HCT116 (cell line): Measurements from ENCODE around the gene GNPDA1. TPM values are rescaled to one million over a fixed set of nuclear protein-coding genes. Genes with fewer than 3 reads are reported as not detected.
A peak's percentile ranks its signal among the peaks of the same experiment; 100 is the strongest.

ENCODE experiments used
- ATAC-seq: fragments of 200-7000 bp; cut with Tn5 transposase; 2 replicates; pipeline ENCODE4 v1.9.1; 2020; ENCODE audit warnings: mild to moderate bottlenecking, moderate library complexity
- BruUV-seq: library from RNA; stranded (reverse); fragments of 400-500 nt; replicated peaks from 2 replicates; lab custom pipeline; 2021; lab: Mats Ljungman, UMichigan
- CTCF ChIA-PET: fragments of 300-600 bp; sonication (Branson Sonifier 250); formaldehyde crosslinking; loops from one replicate; lab custom pipeline; 2021; ENCODE audit warnings: antibody characterized with exemption; lab: Charles Lee
- POLR2A ChIA-PET: fragments of 300-600, 350-600 bp; sonication (Branson Sonifier 250); formaldehyde crosslinking; loops from one replicate; lab custom pipeline; 2021; ENCODE audit warnings: antibody characterized with exemption; lab: Charles Lee
- RAD21 ChIA-PET, 2 experiments: fragments of 300-600 bp; sonication (Branson Sonifier 250); formaldehyde crosslinking; loops; one replicate each; lab custom pipeline; 2023; ENCODE audit warnings: low total read pairs in 2 of 2; ENCODE audit not compliant: uncharacterized antibody in 2 of 2, unreplicated experiment in 2 of 2, low non-redundant PET in 1 of 2; lab: Charles Lee
- DNase-seq: peaks from one replicate; pipeline ENCODE4 v3.0.0-alpha.2; 2010; ENCODE audit warnings: low read depth, low spot score
- H2AFZ ChIP-seq: fragments of 200-600 bp; shearing (Covaris generic), sonication (generic); 2 replicates; pipeline ENCODE4 v1.6.1; 2017; ENCODE audit warnings: low read depth, mixed run types, mixed read lengths, antibody characterized with exemption, low read length; ENCODE audit not compliant: poor library complexity, severe bottlenecking
- H3K27ac ChIP-seq: 2 replicates; pipeline ENCODE4 v1.5.1; 2012; ENCODE audit warnings: low read depth, low read length
- H3K27me3 ChIP-seq: fragments of 200-600 bp; sonication (generic); 2 replicates; pipeline ENCODE4 v1.6.1; 2016; ENCODE audit warnings: mixed run types, low read length, mixed read lengths; ENCODE audit not compliant: insufficient read depth
- H3K36me3 ChIP-seq, 2 experiments: fragments of 200-500 bp in 1 of 2; fragments of 200-600 bp in 1 of 2; sonication (Bioruptor generic) in 1 of 2; sonication (generic) in 1 of 2; 2 replicates each; pipeline versions ENCODE4 v1.5.1 to v1.6.1; 2014 to 2016; ENCODE audit warnings: low read length in 2 of 2, inconsistent platforms in 1 of 2, mixed read lengths in 1 of 2, mixed run types in 1 of 2; ENCODE audit not compliant: insufficient read depth in 2 of 2, control insufficient read depth in 1 of 2
- H3K4me1 ChIP-seq, 2 experiments: fragments of 200-600 bp in 1 of 2; sonication (generic) in 1 of 2; 2 replicates each; pipeline versions ENCODE4 v1.5.1 to v1.6.1; 2012 to 2017; ENCODE audit warnings: low read length in 2 of 2, inconsistent platforms in 1 of 2, mild to moderate bottlenecking in 1 of 2, mixed read lengths in 1 of 2, mixed run types in 1 of 2, moderate library complexity in 1 of 2; ENCODE audit not compliant: insufficient read depth in 2 of 2, control insufficient read depth in 1 of 2
- H3K4me2 ChIP-seq: fragments of 200-600 bp; sonication (generic); 2 replicates; pipeline ENCODE4 v1.6.1; 2017; ENCODE audit warnings: mixed run types, low read length, mixed read lengths
- H3K4me3 ChIP-seq, 2 experiments: fragments of 200-600 bp in 1 of 2; sonication (generic) in 1 of 2; replicated peaks in 1 of 2; 2 replicates each; pipeline ENCODE4 v1.5.1; 2011 to 2016; ENCODE audit warnings: low read length in 2 of 2, control low read depth in 1 of 2, low read depth in 1 of 2, mild to moderate bottlenecking in 1 of 2, mixed read lengths in 1 of 2, mixed run types in 1 of 2
- H3K79me2 ChIP-seq: fragments of 200-600 bp; sonication (generic); 2 replicates; pipeline ENCODE4 v1.6.1; 2017; ENCODE audit warnings: mild to moderate bottlenecking, mixed run types, low read length, moderate library complexity, mixed read lengths; ENCODE audit not compliant: insufficient read depth
- H3K9ac ChIP-seq: fragments of 200-600 bp; sonication (generic); 2 replicates; pipeline ENCODE4 v1.6.1; 2016; ENCODE audit warnings: low read length, mixed read lengths
- H3K9me2 ChIP-seq: fragments of 200-600 bp; sonication (generic), shearing (Covaris generic); 2 replicates; pipeline ENCODE4 v1.6.1; 2017; ENCODE audit warnings: mixed run types, mild to moderate bottlenecking, moderate library complexity; ENCODE audit not compliant: insufficient read depth
- H3K9me3 ChIP-seq, 2 experiments: fragments of 200-500 bp in 1 of 2; fragments of 200-600 bp in 1 of 2; sonication (Bioruptor generic) in 1 of 2; sonication (generic) in 1 of 2; 2 replicates each; pipeline ENCODE4 v1.6.1; 2014 to 2017; ENCODE audit warnings: low read length in 2 of 2, mixed read lengths in 2 of 2, inconsistent platforms in 1 of 2, low read depth in 1 of 2, mild to moderate bottlenecking in 1 of 2, mixed run types in 1 of 2, moderate library complexity in 1 of 2; ENCODE audit not compliant: control insufficient read depth in 1 of 2, insufficient read depth in 1 of 2
- H4K20me1 ChIP-seq: fragments of 200-600 bp; sonication (generic), shearing (Covaris generic); 2 replicates; pipeline ENCODE4 v1.6.1; 2017; ENCODE audit warnings: mixed run types, mild to moderate bottlenecking, moderate library complexity; ENCODE audit not compliant: insufficient read depth
- CBX3 ChIP-seq: IDR thresholded peaks from 2 replicates; pipeline ENCODE4 v1.6.1; 2012; ENCODE audit warnings: low read depth
- CEBPB ChIP-seq: IDR thresholded peaks from 2 replicates; pipeline ENCODE4 v1.6.1; 2012; ENCODE audit warnings: low read depth
- ELF1 ChIP-seq: IDR thresholded peaks from 2 replicates; pipeline ENCODE4 v1.6.1; 2012; ENCODE audit warnings: low read depth, borderline replicate concordance
- EZH2phosphoT487 ChIP-seq: fragments of 200-600 bp; IDR thresholded peaks from 2 replicates; pipeline ENCODE4 v1.6.1; 2018; ENCODE audit warnings: antibody characterized with exemption, borderline replicate concordance
- FOSL1 ChIP-seq: IDR thresholded peaks from 2 replicates; pipeline ENCODE4 v1.6.1; 2012; ENCODE audit warnings: low read depth
- JUND ChIP-seq: IDR thresholded peaks from 2 replicates; pipeline ENCODE4 v1.6.1; 2012
- POLR2A ChIP-seq: IDR thresholded peaks from 2 replicates; pipeline ENCODE4 v1.7.0; 2011; ENCODE audit warnings: borderline replicate concordance; ENCODE audit not compliant: insufficient read depth, insufficient read length; ENCODE audit errors: extremely low read depth
- RAD21 ChIP-seq: IDR thresholded peaks from 2 replicates; pipeline ENCODE4 v1.6.1; 2012; ENCODE audit warnings: low read depth, mild to moderate bottlenecking
- SIN3A ChIP-seq: IDR thresholded peaks from 2 replicates; pipeline ENCODE4 v1.6.1; 2012; ENCODE audit warnings: low read depth
- TCF7L2 ChIP-seq: IDR thresholded peaks from 2 replicates; pipeline ENCODE4 v1.7.0; 2011; ENCODE audit warnings: borderline replicate concordance, inconsistent platforms; ENCODE audit not compliant: insufficient read depth, insufficient read length; ENCODE audit errors: extremely low read depth
- ZFX ChIP-seq: fragments of 450-650 bp; IDR thresholded peaks from 2 replicates; pipeline ENCODE4 v1.6.1; 2017
- ZNF274 ChIP-seq: fragments of 200-500 bp; sonication (Bioruptor generic); IDR thresholded peaks from 2 replicates; pipeline ENCODE4 v1.6.1; 2014; ENCODE audit warnings: mild to moderate bottlenecking, low read depth, low read length, inconsistent platforms
- intact Hi-C: fragments of 100-400 bp; cut with micrococcal nuclease; formaldehyde crosslinking; loops from 2 replicates; pipeline ENCODE4 v1.10.0; 2022
- total RNA-seq: library from RNA; stranded (reverse); gene quantifications from one replicate; pipeline ENCODE4 v1.2.1, GENCODE V29; 2021; ENCODE audit not compliant: unreplicated experiment
- TF ChIP-seq, protein P1 (sequence below): IDR thresholded peaks from 2 replicates; pipeline ENCODE4 v1.6.1; 2011; ENCODE audit warnings: mild to moderate bottlenecking, low read length, moderate library complexity; ENCODE audit not compliant: insufficient replicate concordance; ENCODE audit errors: extremely low read depth
- TF ChIP-seq, protein P2 (sequence below): IDR thresholded peaks from 2 replicates; pipeline ENCODE4 v1.6.1; 2012
- TF ChIP-seq, protein P3 (sequence below): IDR thresholded peaks from 2 replicates; pipeline ENCODE4 v1.6.1; 2012; ENCODE audit warnings: low read depth
- TF ChIP-seq, protein P4 (sequence below), 3 experiments: fragments of 200-600 bp in 1 of 3; sonication (generic) in 1 of 3; IDR thresholded peaks in 2 of 3; conservative IDR thresholded peaks in 1 of 3; 2 replicates each; pipeline ENCODE4 v1.5.1; 2012 to 2017; ENCODE audit warnings: low read depth in 2 of 3, low read length in 2 of 3, antibody characterized with exemption in 1 of 3, borderline replicate concordance in 1 of 3, control low read depth in 1 of 3, mild to moderate bottlenecking in 1 of 3, mixed read lengths in 1 of 3, mixed run types in 1 of 3, moderate library complexity in 1 of 3; ENCODE audit not compliant: insufficient read depth in 1 of 3

The GNPDA1 gene
- total RNA-seq, 1 experiment from 2014 or later, result 45.6 TPM

DNA sequence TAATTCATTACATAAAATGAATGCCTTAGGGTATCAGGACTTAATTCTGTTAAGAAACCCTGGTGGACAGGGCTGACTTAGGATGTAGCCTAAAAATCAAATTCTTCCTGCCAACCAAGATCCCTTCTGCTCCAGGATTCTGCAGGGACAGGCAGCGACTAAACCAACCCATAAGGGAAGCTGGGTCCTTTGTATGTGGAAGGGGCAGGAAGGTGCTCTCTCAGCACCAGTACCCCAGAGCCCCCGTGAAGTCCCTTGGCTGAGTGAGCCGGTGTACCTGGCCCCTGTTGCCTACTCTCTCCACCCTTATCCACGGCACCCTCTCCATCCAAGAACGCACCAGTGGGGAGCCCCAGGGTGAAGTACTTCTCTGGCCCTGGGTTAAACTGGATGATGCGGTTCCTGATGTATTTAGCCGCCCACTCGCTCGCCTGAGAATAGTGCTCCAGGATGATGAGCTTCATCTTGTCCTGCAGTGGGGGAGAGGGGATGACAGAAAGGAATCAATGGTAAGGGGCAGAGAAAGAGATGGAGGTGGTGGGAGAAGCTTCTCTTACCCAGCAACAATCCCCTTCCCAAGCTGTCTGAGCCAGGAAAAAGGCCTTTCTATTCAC, 1.1 kb downstream of the GNPDA1 start:
- no peak overlapping the region for H3K27ac ChIP-seq
- TF ChIP-seq, protein P1, sequence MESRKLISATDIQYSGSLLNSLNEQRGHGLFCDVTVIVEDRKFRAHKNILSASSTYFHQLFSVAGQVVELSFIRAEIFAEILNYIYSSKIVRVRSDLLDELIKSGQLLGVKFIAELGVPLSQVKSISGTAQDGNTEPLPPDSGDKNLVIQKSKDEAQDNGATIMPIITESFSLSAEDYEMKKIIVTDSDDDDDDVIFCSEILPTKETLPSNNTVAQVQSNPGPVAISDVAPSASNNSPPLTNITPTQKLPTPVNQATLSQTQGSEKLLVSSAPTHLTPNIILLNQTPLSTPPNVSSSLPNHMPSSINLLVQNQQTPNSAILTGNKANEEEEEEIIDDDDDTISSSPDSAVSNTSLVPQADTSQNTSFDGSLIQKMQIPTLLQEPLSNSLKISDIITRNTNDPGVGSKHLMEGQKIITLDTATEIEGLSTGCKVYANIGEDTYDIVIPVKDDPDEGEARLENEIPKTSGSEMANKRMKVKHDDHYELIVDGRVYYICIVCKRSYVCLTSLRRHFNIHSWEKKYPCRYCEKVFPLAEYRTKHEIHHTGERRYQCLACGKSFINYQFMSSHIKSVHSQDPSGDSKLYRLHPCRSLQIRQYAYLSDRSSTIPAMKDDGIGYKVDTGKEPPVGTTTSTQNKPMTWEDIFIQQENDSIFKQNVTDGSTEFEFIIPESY, result no peak
- TF ChIP-seq FOSL1 (no peak), RAD21 (no peak), ZFX (no peak), CBX3 (no peak), SIN3A (no peak), ELF1 (no peak), TCF7L2 (no peak), CEBPB (no peak), POLR2A (no peak), ZNF274 (no peak), JUND (no peak), EZH2phosphoT487 (no peak)
- TF ChIP-seq, protein P2, sequence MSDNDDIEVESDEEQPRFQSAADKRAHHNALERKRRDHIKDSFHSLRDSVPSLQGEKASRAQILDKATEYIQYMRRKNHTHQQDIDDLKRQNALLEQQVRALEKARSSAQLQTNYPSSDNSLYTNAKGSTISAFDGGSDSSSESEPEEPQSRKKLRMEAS, result no peak
- TF ChIP-seq, protein P3, sequence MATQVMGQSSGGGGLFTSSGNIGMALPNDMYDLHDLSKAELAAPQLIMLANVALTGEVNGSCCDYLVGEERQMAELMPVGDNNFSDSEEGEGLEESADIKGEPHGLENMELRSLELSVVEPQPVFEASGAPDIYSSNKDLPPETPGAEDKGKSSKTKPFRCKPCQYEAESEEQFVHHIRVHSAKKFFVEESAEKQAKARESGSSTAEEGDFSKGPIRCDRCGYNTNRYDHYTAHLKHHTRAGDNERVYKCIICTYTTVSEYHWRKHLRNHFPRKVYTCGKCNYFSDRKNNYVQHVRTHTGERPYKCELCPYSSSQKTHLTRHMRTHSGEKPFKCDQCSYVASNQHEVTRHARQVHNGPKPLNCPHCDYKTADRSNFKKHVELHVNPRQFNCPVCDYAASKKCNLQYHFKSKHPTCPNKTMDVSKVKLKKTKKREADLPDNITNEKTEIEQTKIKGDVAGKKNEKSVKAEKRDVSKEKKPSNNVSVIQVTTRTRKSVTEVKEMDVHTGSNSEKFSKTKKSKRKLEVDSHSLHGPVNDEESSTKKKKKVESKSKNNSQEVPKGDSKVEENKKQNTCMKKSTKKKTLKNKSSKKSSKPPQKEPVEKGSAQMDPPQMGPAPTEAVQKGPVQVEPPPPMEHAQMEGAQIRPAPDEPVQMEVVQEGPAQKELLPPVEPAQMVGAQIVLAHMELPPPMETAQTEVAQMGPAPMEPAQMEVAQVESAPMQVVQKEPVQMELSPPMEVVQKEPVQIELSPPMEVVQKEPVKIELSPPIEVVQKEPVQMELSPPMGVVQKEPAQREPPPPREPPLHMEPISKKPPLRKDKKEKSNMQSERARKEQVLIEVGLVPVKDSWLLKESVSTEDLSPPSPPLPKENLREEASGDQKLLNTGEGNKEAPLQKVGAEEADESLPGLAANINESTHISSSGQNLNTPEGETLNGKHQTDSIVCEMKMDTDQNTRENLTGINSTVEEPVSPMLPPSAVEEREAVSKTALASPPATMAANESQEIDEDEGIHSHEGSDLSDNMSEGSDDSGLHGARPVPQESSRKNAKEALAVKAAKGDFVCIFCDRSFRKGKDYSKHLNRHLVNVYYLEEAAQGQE, result no peak
- TF ChIP-seq, protein P4, sequence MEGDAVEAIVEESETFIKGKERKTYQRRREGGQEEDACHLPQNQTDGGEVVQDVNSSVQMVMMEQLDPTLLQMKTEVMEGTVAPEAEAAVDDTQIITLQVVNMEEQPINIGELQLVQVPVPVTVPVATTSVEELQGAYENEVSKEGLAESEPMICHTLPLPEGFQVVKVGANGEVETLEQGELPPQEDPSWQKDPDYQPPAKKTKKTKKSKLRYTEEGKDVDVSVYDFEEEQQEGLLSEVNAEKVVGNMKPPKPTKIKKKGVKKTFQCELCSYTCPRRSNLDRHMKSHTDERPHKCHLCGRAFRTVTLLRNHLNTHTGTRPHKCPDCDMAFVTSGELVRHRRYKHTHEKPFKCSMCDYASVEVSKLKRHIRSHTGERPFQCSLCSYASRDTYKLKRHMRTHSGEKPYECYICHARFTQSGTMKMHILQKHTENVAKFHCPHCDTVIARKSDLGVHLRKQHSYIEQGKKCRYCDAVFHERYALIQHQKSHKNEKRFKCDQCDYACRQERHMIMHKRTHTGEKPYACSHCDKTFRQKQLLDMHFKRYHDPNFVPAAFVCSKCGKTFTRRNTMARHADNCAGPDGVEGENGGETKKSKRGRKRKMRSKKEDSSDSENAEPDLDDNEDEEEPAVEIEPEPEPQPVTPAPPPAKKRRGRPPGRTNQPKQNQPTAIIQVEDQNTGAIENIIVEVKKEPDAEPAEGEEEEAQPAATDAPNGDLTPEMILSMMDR (IDR thresholded peaks at IDR 0.05 in 2 of 3, conservative IDR thresholded peaks at IDR 0.05 in 1 of 3; ENCODE audit: borderline replicate concordance in 1 of 3, insufficient read depth in 1 of 3, low read depth in 2 of 3, low read length in 2 of 3), result no peak
- TF ChIP-seq, all 23 proteins: peak for 0
- Histone ChIP-seq H3K36me3 (peaks cover 0 to 8% of the 10 kb centered on the region in 2 experiments; a peak in 2 of 4 replicates), H3K9me2 (no peaks in the 10 kb centered on the region), H3K27me3 (no peaks in the 10 kb centered on the region), H3K9ac (peak overlapping the region; percentile 87; the same call in 1 of the 2 replicates), H2AFZ (no peak overlapping the region), H3K4me3 (peak overlapping the region; percentile 62 to 88), H3K9me3 (no peaks in the 10 kb centered on the region), H4K20me1 (no peaks in the 10 kb centered on the region), H3K79me2 (peaks cover 4% of the 10 kb centered on the region; the same call in 1 of the 2 replicates), H3K4me1 (peaks cover 13 to 45% of the 10 kb centered on the region in 2 experiments), H3K4me2 (peak overlapping the region; percentile 96)
- ChIA-PET POLR2A (interaction anchor here (0.7 to 2.1 kb wide), 3 partner anchors 12 to 139 kb away, joined by 3 to 11 read pairs (median 7); no protein-coding TSS in a partner anchor), RAD21 (interaction anchor here (0.5 to 1.8 kb wide), 3 partner anchors 131 to 547 kb away, joined by 3 to 4 read pairs (median 3); no protein-coding TSS in a partner anchor), CTCF (interaction anchor here (0.7 to 3.4 kb wide), 26 partner anchors 10 to 687 kb away, joined by 3 to 35 read pairs (median 4); partner anchors contain the start of gene RNF14)
- intact Hi-C loops, result loop anchor here (2.0 kb wide), 1 partner anchor 47 kb away; no protein-coding TSS in a partner anchor
- ATAC-seq, result no peak
- BruUV-seq, result no TSS peak
- no peak for DNase-seq
